GM12878 (cell line): ENCODE results near the gene SULF2.

ENCODE experiments used
- CHD4 ChIP-seq: fragments of 200-600 bp; sonication (generic); IDR thresholded peaks from 2 replicates; pipeline ENCODE4 v1.6.1; 2016; ENCODE audit warnings: mild to moderate bottlenecking
- EZH2 ChIP-seq: IDR thresholded peaks from 2 replicates; pipeline ENCODE4 v1.6.1; 2012; ENCODE audit warnings: low read depth, mild to moderate bottlenecking, control low read depth, inconsistent platforms, low read length, borderline replicate concordance; ENCODE audit not compliant: control insufficient read depth
- FOS ChIP-seq: IDR thresholded peaks from 3 replicates; pipeline ENCODE4 v1.6.1; 2011; ENCODE audit warnings: borderline replicate concordance; ENCODE audit not compliant: insufficient read length; ENCODE audit errors: extremely low read depth
- GABPA ChIP-seq: IDR thresholded peaks from 2 replicates; pipeline ENCODE4 v1.6.1; 2014; ENCODE audit warnings: antibody characterized with exemption, low read depth, mild to moderate bottlenecking, inconsistent platforms
- HDAC2 ChIP-seq: fragments of 200-600 bp; sonication (generic); IDR thresholded peaks from 2 replicates; pipeline ENCODE4 v1.6.1; 2017
- MXI1 ChIP-seq: fragments of 150-350 bp; IDR thresholded peaks from 2 replicates; pipeline ENCODE4 v1.6.1; 2011; ENCODE audit warnings: low read depth, mild to moderate bottlenecking, inconsistent platforms, low read length, improper control_type of control experiment
- POLR2AphosphoS5 ChIP-seq: IDR thresholded peaks from 2 replicates; pipeline ENCODE4 v1.6.1; 2011; ENCODE audit warnings: mild to moderate bottlenecking, low read length, inconsistent platforms
- SMC3 ChIP-seq: IDR thresholded peaks from 2 replicates; pipeline ENCODE4 v1.6.1; 2011; ENCODE audit warnings: low read length, improper control_type of control experiment, borderline replicate concordance
- SUZ12 ChIP-seq: fragments of 200-600 bp; sonication (generic); IDR thresholded peaks from one replicate; pipeline ENCODE4 v1.6.1; 2018; ENCODE audit warnings: antibody characterized with exemption, mild to moderate bottlenecking; ENCODE audit not compliant: unreplicated experiment
- TCF7 ChIP-seq: IDR thresholded peaks from 2 replicates; pipeline ENCODE4 v1.6.1; 2014; ENCODE audit warnings: antibody characterized with exemption, borderline replicate concordance
- TF ChIP-seq, protein P1 (sequence below), 3 experiments: IDR thresholded peaks in 2 of 3; conservative IDR thresholded peaks in 1 of 3; 2 replicates each; pipeline ENCODE4 v1.5.1; 2011; ENCODE audit warnings: low read depth in 3 of 3, low read length in 3 of 3, mild to moderate bottlenecking in 3 of 3, control low read depth in 2 of 3, moderate library complexity in 2 of 3, inconsistent platforms in 1 of 3, mixed read lengths in 1 of 3; ENCODE audit not compliant: control insufficient read depth in 2 of 3, insufficient read depth in 1 of 3; ENCODE audit errors: extremely low read depth in 1 of 3
- TF ChIP-seq, protein P2 (sequence below): fragments of 450-650 bp; IDR thresholded peaks from 2 replicates; pipeline ENCODE4 v1.6.1; 2017; ENCODE audit warnings: mild to moderate bottlenecking
- TF ChIP-seq, protein P3 (sequence below): IDR thresholded peaks from 2 replicates; pipeline ENCODE4 v1.6.1; 2012; ENCODE audit warnings: mild to moderate bottlenecking, low read depth, low read length
- TF ChIP-seq, protein P4 (sequence below): fragments of 450-650 bp; formaldehyde crosslinking; IDR thresholded peaks from 2 replicates; pipeline ENCODE4 v1.4.0; 2020; ENCODE audit warnings: mild to moderate bottlenecking, moderate library complexity

DNA sequence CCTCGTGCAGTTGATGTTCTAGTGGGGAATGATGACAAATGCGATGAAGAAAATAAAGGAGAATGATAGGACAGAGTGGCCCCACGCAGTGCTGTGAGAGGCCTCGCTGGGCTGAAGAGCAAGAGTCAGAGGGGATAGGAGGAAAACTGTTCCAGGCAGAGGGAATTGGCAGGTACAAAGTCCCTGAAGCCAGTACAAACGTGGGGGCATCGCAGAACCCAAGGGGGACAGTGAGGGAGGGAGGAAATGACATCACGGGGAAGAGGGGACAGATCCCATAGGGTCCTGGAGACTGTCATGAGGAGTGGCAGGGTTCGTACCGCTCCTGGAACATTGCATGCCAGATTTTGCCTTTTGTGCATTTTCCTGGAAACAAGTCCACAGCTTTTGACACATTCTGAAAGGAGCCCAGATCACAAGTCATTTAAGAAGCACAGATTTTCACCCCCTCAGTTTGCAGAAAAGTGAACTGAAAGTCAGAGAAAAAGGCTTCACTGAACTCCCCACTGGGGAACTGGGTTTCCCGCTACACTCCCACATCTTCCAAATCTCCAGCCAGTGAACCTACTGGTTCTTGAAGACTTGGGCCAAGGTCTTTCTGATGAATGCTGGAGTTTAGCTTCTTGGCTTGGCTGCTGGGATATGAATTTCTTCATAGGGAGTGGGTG is 77.0 kb downstream of the SULF2 start:
- TF ChIP-seq CHD4 = no peak
- TF ChIP-seq TCF7 = no peak
- TF ChIP-seq, protein P1, sequence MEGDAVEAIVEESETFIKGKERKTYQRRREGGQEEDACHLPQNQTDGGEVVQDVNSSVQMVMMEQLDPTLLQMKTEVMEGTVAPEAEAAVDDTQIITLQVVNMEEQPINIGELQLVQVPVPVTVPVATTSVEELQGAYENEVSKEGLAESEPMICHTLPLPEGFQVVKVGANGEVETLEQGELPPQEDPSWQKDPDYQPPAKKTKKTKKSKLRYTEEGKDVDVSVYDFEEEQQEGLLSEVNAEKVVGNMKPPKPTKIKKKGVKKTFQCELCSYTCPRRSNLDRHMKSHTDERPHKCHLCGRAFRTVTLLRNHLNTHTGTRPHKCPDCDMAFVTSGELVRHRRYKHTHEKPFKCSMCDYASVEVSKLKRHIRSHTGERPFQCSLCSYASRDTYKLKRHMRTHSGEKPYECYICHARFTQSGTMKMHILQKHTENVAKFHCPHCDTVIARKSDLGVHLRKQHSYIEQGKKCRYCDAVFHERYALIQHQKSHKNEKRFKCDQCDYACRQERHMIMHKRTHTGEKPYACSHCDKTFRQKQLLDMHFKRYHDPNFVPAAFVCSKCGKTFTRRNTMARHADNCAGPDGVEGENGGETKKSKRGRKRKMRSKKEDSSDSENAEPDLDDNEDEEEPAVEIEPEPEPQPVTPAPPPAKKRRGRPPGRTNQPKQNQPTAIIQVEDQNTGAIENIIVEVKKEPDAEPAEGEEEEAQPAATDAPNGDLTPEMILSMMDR (IDR thresholded peaks at IDR 0.05 in 2 of 3, conservative IDR thresholded peaks at IDR 0.05 in 1 of 3; ENCODE audit: control insufficient read depth in 2 of 3, extremely low read depth in 1 of 3, insufficient read depth in 1 of 3, low read depth in 3 of 3, low read length in 3 of 3) = no peak
- TF ChIP-seq HDAC2 = no peak
- TF ChIP-seq FOS = no peak
- TF ChIP-seq, protein P2, sequence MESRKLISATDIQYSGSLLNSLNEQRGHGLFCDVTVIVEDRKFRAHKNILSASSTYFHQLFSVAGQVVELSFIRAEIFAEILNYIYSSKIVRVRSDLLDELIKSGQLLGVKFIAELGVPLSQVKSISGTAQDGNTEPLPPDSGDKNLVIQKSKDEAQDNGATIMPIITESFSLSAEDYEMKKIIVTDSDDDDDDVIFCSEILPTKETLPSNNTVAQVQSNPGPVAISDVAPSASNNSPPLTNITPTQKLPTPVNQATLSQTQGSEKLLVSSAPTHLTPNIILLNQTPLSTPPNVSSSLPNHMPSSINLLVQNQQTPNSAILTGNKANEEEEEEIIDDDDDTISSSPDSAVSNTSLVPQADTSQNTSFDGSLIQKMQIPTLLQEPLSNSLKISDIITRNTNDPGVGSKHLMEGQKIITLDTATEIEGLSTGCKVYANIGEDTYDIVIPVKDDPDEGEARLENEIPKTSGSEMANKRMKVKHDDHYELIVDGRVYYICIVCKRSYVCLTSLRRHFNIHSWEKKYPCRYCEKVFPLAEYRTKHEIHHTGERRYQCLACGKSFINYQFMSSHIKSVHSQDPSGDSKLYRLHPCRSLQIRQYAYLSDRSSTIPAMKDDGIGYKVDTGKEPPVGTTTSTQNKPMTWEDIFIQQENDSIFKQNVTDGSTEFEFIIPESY = no peak
- no peak for TF ChIP-seq SUZ12
- no peak for TF ChIP-seq EZH2
- no peak for TF ChIP-seq POLR2AphosphoS5
- no peak for TF ChIP-seq SMC3
- TF ChIP-seq MXI1 = no peak
- TF ChIP-seq, protein P3, sequence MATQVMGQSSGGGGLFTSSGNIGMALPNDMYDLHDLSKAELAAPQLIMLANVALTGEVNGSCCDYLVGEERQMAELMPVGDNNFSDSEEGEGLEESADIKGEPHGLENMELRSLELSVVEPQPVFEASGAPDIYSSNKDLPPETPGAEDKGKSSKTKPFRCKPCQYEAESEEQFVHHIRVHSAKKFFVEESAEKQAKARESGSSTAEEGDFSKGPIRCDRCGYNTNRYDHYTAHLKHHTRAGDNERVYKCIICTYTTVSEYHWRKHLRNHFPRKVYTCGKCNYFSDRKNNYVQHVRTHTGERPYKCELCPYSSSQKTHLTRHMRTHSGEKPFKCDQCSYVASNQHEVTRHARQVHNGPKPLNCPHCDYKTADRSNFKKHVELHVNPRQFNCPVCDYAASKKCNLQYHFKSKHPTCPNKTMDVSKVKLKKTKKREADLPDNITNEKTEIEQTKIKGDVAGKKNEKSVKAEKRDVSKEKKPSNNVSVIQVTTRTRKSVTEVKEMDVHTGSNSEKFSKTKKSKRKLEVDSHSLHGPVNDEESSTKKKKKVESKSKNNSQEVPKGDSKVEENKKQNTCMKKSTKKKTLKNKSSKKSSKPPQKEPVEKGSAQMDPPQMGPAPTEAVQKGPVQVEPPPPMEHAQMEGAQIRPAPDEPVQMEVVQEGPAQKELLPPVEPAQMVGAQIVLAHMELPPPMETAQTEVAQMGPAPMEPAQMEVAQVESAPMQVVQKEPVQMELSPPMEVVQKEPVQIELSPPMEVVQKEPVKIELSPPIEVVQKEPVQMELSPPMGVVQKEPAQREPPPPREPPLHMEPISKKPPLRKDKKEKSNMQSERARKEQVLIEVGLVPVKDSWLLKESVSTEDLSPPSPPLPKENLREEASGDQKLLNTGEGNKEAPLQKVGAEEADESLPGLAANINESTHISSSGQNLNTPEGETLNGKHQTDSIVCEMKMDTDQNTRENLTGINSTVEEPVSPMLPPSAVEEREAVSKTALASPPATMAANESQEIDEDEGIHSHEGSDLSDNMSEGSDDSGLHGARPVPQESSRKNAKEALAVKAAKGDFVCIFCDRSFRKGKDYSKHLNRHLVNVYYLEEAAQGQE = no peak
- TF ChIP-seq, protein P4, sequence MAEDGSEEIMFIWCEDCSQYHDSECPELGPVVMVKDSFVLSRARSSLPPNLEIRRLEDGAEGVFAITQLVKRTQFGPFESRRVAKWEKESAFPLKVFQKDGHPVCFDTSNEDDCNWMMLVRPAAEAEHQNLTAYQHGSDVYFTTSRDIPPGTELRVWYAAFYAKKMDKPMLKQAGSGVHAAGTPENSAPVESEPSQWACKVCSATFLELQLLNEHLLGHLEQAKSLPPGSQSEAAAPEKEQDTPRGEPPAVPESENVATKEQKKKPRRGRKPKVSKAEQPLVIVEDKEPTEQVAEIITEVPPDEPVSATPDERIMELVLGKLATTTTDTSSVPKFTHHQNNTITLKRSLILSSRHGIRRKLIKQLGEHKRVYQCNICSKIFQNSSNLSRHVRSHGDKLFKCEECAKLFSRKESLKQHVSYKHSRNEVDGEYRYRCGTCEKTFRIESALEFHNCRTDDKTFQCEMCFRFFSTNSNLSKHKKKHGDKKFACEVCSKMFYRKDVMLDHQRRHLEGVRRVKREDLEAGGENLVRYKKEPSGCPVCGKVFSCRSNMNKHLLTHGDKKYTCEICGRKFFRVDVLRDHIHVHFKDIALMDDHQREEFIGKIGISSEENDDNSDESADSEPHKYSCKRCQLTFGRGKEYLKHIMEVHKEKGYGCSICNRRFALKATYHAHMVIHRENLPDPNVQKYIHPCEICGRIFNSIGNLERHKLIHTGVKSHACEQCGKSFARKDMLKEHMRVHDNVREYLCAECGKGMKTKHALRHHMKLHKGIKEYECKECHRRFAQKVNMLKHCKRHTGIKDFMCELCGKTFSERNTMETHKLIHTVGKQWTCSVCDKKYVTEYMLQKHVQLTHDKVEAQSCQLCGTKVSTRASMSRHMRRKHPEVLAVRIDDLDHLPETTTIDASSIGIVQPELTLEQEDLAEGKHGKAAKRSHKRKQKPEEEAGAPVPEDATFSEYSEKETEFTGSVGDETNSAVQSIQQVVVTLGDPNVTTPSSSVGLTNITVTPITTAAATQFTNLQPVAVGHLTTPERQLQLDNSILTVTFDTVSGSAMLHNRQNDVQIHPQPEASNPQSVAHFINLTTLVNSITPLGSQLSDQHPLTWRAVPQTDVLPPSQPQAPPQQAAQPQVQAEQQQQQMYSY = no peak
- TF ChIP-seq GABPA = no peak
